A549 (cell line): ENCODE measurements around the gene PFAS.

ENCODE experiments used
- CEBPB ChIP-seq, 2 experiments: fragments of >200 bp in 1 of 2; sonication (Bioruptor Twin) in 1 of 2; formaldehyde crosslinking in 1 of 2; IDR thresholded peaks; 2 replicates each; pipeline ENCODE4 v1.6.1; 2012 to 2016
- CTCF ChIP-seq: fragments of >200 bp; sonication (Bioruptor Twin); formaldehyde crosslinking; IDR thresholded peaks from 3 replicates; pipeline ENCODE4 v1.5.1; 2016
- TF ChIP-seq, protein P1 (sequence below): IDR thresholded peaks from 2 replicates; pipeline ENCODE4 v1.6.1; 2012
- TF ChIP-seq, protein P2 (sequence below): fragments of 200-600 bp; sonication (generic); IDR thresholded peaks from 2 replicates; pipeline ENCODE4 v1.6.1; 2016; ENCODE audit warnings: antibody characterized with exemption, mild to moderate bottlenecking, moderate library complexity
- TF ChIP-seq, protein P3 (sequence below): fragments of 450-650 bp; IDR thresholded peaks from 2 replicates; pipeline ENCODE4 v1.6.1; 2014; ENCODE audit warnings: antibody characterized with exemption

DNA sequence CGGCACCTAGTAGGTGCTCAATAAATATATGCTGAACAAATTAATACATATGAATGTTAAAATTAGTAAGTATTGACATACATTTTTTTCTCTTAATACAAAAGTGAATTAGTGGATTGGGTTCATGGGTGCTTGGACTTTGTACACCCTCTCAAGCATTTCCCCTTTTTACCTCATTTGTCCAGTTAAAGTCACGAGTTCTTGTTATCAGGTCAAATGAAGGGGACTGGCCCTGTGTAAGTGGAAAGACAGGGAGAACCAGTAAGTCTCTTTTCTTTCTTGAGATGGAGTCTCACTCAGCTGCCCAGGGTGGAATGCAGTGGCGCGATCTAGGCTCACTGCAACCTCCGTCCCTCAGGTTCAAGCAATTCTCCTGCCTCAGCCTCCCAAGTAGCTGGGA, 25.7 kb downstream of the PFAS start:
- TF ChIP-seq, protein P1, sequence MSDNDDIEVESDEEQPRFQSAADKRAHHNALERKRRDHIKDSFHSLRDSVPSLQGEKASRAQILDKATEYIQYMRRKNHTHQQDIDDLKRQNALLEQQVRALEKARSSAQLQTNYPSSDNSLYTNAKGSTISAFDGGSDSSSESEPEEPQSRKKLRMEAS = no peak
- TF ChIP-seq, protein P2, sequence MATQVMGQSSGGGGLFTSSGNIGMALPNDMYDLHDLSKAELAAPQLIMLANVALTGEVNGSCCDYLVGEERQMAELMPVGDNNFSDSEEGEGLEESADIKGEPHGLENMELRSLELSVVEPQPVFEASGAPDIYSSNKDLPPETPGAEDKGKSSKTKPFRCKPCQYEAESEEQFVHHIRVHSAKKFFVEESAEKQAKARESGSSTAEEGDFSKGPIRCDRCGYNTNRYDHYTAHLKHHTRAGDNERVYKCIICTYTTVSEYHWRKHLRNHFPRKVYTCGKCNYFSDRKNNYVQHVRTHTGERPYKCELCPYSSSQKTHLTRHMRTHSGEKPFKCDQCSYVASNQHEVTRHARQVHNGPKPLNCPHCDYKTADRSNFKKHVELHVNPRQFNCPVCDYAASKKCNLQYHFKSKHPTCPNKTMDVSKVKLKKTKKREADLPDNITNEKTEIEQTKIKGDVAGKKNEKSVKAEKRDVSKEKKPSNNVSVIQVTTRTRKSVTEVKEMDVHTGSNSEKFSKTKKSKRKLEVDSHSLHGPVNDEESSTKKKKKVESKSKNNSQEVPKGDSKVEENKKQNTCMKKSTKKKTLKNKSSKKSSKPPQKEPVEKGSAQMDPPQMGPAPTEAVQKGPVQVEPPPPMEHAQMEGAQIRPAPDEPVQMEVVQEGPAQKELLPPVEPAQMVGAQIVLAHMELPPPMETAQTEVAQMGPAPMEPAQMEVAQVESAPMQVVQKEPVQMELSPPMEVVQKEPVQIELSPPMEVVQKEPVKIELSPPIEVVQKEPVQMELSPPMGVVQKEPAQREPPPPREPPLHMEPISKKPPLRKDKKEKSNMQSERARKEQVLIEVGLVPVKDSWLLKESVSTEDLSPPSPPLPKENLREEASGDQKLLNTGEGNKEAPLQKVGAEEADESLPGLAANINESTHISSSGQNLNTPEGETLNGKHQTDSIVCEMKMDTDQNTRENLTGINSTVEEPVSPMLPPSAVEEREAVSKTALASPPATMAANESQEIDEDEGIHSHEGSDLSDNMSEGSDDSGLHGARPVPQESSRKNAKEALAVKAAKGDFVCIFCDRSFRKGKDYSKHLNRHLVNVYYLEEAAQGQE = no peak
- no peak for TF ChIP-seq CEBPB (IDR thresholded peaks at IDR 0.05)
- TF ChIP-seq CTCF = no peak
- TF ChIP-seq, protein P3, sequence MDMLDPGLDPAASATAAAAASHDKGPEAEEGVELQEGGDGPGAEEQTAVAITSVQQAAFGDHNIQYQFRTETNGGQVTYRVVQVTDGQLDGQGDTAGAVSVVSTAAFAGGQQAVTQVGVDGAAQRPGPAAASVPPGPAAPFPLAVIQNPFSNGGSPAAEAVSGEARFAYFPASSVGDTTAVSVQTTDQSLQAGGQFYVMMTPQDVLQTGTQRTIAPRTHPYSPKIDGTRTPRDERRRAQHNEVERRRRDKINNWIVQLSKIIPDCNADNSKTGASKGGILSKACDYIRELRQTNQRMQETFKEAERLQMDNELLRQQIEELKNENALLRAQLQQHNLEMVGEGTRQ = no peak
